Measurements from ENCODE around the gene FCHO1. TPM values are rescaled to one million over a fixed set of nuclear protein-coding genes. Genes with fewer than 3 reads are reported as not detected.
"Not testable (repeated sequence)": the region's sequence is repeated elsewhere in the genome, so short reads cannot be mapped to it uniquely, and the experiment has no call there.

FCHO1 gene
- total RNA-seq, 4 donors from 2014 or later = 1.4 to 9.9 (median 3.0) TPM

DNA sequence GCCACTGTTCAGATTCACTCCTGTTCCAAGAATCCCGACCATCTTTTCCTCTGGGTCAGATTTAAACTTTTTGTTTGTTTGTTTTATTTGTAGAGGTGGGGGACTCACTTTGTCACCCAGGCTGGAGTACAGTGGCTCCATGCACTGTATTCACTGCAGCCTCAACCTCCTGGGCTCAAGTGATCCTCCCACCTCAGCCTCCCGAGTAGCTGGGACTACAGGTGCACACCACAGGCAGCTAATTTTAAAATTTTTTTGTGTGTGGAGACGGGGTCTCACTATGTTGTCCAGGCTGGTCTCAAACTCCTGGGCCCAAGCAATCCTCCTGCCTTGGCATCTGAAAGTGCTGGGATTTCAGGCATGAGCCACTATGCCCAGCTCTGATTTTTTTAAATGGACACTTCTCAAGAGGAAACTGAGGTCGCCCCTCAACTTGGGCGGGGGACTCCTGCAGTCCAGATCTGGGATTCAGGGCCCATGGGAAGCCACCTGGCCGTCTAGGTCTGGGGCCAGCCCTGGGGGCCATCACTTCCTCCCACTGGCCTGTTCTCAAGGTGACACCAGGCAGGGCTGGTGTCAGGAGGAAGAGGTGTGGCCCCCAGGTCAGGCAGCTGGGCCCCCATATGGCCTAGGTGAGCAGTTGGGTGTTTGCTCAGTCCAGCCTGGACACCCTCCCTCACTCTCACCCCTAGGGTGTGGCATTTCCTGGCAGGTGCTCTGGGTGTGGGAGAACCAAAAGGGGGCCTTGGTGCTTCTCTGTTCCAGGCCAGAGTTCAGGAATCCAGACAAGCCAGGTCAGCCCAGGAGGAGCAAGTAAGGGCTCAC is 44.9 kb downstream of the FCHO1 start:
- WGBS, 2 donors = 49 to 70% methylated on average over 4 to 6 of the region's 6 CpGs
- no peak for TF ChIP-seq EP300 (IDR thresholded peaks at IDR 0.05)
- no peak overlapping the region for H3K4me3 ChIP-seq
- H3K4me1 ChIP-seq = peaks cover 0 to 8% (median 0%) of the 10 kb centered on the region in 4 donors
- H3K36me3 ChIP-seq = no peaks in the 10 kb centered on the region
- peak overlapping the region in 1 of 4 donors; percentile 73 for H3K27ac ChIP-seq
- no peaks in the 10 kb centered on the region for H3K9me3 ChIP-seq
- peaks cover 0 to 60% of the 10 kb centered on the region in 2 donors for H3K27me3 ChIP-seq
- DNase-seq (ENCODE audit: low spot score in 2 of 2) = no peak

DNA sequence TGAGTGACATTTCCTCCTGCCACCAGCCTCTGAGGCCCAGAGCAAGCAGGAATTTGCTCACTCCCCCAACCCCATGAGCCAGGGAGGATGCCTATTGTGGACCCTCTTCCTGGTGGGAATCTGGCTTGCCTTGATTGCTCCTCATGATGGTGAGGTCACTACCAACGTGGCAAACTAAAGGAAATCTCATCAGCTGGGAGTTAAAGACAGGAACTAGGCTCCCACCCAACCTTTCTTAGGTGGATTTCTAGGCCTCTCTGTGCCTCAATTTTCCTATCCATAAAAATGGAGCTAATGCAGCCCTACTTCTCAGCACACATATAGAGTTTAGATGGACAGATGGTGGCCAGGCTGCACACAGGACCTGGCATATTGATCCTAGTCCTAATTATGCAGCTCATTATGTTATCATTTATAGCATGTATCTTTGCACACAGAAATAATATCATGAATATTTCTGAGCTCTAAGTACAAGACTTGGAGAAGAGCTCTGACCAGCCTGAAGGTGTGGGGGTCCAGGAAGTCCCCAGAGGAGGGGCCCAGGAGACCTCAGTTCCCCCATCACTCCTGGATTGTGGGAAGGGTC is 45.7 kb downstream of the FCHO1 start:
- WGBS, 2 donors = 67 to 71% methylated on average over 1 of the region's 1 CpG
- Histone ChIP-seq H3K4me1 (peaks cover 0 to 8% (median 0%) of the 10 kb centered on the region in 4 donors), H3K27me3 (peaks cover 0 to 60% of the 10 kb centered on the region in 2 donors), H3K4me3 (no peak overlapping the region), H3K36me3 (no peaks in the 10 kb centered on the region), H3K27ac (peak overlapping the region in 1 of 4 donors; percentile 73), H3K9me3 (no peaks in the 10 kb centered on the region)
- no peak for TF ChIP-seq EP300 (IDR thresholded peaks at IDR 0.05)
- no peak for TF ChIP-seq POLR2A (IDR thresholded peaks at IDR 0.05)
- TF ChIP-seq, protein P1, sequence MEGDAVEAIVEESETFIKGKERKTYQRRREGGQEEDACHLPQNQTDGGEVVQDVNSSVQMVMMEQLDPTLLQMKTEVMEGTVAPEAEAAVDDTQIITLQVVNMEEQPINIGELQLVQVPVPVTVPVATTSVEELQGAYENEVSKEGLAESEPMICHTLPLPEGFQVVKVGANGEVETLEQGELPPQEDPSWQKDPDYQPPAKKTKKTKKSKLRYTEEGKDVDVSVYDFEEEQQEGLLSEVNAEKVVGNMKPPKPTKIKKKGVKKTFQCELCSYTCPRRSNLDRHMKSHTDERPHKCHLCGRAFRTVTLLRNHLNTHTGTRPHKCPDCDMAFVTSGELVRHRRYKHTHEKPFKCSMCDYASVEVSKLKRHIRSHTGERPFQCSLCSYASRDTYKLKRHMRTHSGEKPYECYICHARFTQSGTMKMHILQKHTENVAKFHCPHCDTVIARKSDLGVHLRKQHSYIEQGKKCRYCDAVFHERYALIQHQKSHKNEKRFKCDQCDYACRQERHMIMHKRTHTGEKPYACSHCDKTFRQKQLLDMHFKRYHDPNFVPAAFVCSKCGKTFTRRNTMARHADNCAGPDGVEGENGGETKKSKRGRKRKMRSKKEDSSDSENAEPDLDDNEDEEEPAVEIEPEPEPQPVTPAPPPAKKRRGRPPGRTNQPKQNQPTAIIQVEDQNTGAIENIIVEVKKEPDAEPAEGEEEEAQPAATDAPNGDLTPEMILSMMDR (IDR thresholded peaks at IDR 0.05) = no peak
- no peak for DNase-seq (ENCODE audit: low spot score in 2 of 2)

DNA sequence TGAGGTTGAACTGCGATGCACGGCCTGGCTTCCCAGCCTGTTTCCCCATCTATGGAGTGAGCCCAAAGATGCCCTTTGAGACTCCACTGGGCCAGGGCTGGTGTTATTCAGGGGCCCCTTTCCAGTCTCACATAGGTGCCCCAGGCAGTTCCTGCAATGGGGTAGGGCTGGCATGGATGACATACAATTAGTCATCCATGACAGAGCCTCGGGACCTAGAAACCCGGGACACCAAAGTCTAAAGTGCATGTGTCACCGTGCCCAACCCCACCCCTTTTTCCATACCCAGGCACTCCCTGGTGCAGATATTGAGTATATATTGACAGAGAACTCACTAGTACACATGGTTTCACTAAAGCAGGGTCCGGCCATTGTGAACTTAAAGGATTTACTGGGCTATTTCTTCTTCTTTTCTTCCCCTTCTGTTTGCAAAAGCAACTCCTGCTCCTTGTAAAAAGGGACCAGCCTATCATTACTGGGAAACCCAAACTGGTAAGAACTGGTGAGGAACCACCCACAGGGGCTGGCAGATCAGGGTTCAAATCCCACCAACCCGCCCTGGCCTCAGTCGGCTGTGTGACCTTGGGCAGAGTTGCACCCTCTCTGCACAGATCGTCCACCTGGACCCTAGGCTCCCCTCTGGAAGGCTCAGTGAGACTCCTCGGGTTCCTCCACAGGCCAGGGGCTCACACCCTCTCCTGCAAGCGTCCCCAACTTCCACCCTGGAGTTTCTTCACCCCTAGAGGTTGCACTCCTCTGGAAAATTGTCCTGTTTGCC is 46.3 kb downstream of the FCHO1 start:
- H3K9me3 ChIP-seq = no peaks in the 10 kb centered on the region
- no peak overlapping the region for H3K4me3 ChIP-seq
- no peak for DNase-seq (ENCODE audit: low spot score in 2 of 2)
- peaks cover 0 to 65% of the 10 kb centered on the region in 2 donors for H3K27me3 ChIP-seq
- WGBS, 2 donors = 55 to 63% methylated on average over 10 to 11 of the region's 11 CpGs
- no peaks in the 10 kb centered on the region for H3K36me3 ChIP-seq
- TF ChIP-seq POLR2A (IDR thresholded peaks at IDR 0.05) = no peak
- TF ChIP-seq, protein P1 (IDR thresholded peaks at IDR 0.05) = no peak
- TF ChIP-seq EP300 (IDR thresholded peaks at IDR 0.05) = no peak
- peaks cover 0 to 8% (median 0%) of the 10 kb centered on the region in 4 donors for H3K4me1 ChIP-seq
- H3K27ac ChIP-seq = peak overlapping the region in 1 of 4 donors; percentile 73

DNA sequence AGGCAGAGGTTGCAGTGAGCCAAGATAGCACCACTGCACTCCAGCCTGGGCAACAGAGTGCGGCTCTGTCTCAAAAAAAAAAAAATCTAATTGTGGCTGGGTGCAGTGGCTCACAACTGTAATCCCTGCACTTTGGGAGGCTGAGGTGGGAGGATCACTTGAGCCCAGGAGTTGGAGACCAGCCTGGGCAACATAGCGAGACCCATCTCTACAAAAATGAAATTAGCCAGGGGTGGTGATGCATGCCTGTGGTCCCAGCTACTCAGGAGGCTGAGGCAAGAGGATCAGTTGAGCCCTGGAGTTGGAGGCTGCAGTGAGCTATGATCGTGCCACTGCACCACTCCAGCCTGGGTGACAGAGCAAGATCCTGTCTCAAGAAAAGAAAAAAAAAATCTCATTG is 47.3 kb downstream of the FCHO1 start:
- H3K9me3 ChIP-seq; DNase-seq (ENCODE audit: low spot score in 2 of 2); H3K36me3 ChIP-seq; H3K4me3 ChIP-seq; H3K4me1 ChIP-seq; H3K27ac ChIP-seq: not testable (repeated sequence)
- peaks cover 0 to 60% of the 10 kb centered on the region in 2 donors for H3K27me3 ChIP-seq
- WGBS, 2 donors = 77 to 90% methylated on average over 3 of the region's 3 CpGs

- TF ChIP-seq EP300 (IDR thresholded peaks at IDR 0.05) = no peak
- no peak for TF ChIP-seq POLR2A (IDR thresholded peaks at IDR 0.05)
- TF ChIP-seq, protein P1 (IDR thresholded peaks at IDR 0.05) = no peak
- Histone ChIP-seq H3K4me3 (no peak overlapping the region), H3K4me1 (no peaks in the 10 kb centered on the region), H3K36me3 (no peaks in the 10 kb centered on the region), H3K27ac (no peak overlapping the region), H3K9me3 (no peaks in the 10 kb centered on the region), H3K27me3 (peaks cover 0 to 28% of the 10 kb centered on the region in 2 donors)
- DNase-seq (ENCODE audit: low spot score in 2 of 2) = no peak
- WGBS, 2 donors = 65% methylated on average over 12 of the region's 12 CpGs
Observed at GRCh38 chr19:17802137-17802858, 51.0 kb downstream of the FCHO1 start.

Data from tibial nerve (tissue), 4 donors.